Immature natural killer cell (primary cell): Measurements from ENCODE around the gene MBNL2. TPM values are rescaled to one million over a fixed set of nuclear protein-coding genes. Genes with fewer than 3 reads are reported as not detected.

Experiments
- DNase-seq, 3 donors: peaks; one replicate each; pipeline ENCODE4 v3.0.0; 2022; ENCODE audit warnings: mixed read lengths in 1 of 3
- H3K27ac Mint-ChIP-seq, 6 donors: one replicate each; pipeline ENCODE4 v1.8.0; 2020; ENCODE audit warnings: mixed read lengths in 6 of 6, mild to moderate bottlenecking in 5 of 6, inconsistent platforms in 4 of 6, moderate library complexity in 3 of 6
- H3K27me3 Mint-ChIP-seq, 3 donors: one replicate each; pipeline ENCODE4 v1.8.0; 2020 to 2021; ENCODE audit warnings: low read depth in 3 of 3, mild to moderate bottlenecking in 3 of 3, mixed read lengths in 3 of 3, moderate library complexity in 3 of 3, inconsistent platforms in 1 of 3
- H3K36me3 Mint-ChIP-seq, 3 donors: one replicate each; pipeline ENCODE4 v1.8.0; 2020; ENCODE audit warnings: mixed read lengths in 3 of 3, inconsistent platforms in 2 of 3, mild to moderate bottlenecking in 2 of 3
- H3K4me1 Mint-ChIP-seq, 2 donors: one replicate each; pipeline ENCODE4 v1.8.0; 2020; ENCODE audit warnings: inconsistent platforms in 2 of 2, mild to moderate bottlenecking in 2 of 2, mixed read lengths in 2 of 2, moderate library complexity in 1 of 2
- H3K4me3 Mint-ChIP-seq, 5 donors: one replicate each; pipeline ENCODE4 v1.8.0; 2020; ENCODE audit warnings: mild to moderate bottlenecking in 5 of 5, mixed read lengths in 5 of 5, inconsistent platforms in 3 of 5, moderate library complexity in 3 of 5
- H3K9me3 Mint-ChIP-seq, 6 donors: one replicate each; pipeline ENCODE4 v1.8.0; 2020; ENCODE audit warnings: mild to moderate bottlenecking in 6 of 6, mixed read lengths in 6 of 6, inconsistent platforms in 4 of 6, moderate library complexity in 3 of 6
- polyA plus RNA-seq, 3 donors: library from polyadenylated mRNA; unstranded; fragments of 300-500 nt; fragmentation: Illumina TruSeq; gene quantifications; one replicate each; pipeline ENCODE4 v1.2.3, GENCODE V29; 2021

Gene MBNL2
- polyA plus RNA-seq, 3 donors from 2014 or later: 11.7 to 19.4 (median 18.6) TPM

- DNase-seq: no peak
- H3K36me3 Mint-ChIP-seq: peaks cover 6 to 25% (median 18%) of the 10 kb centered on the region in 3 donors
- peaks cover 0 to 4% (median 0%) of the 10 kb centered on the region in 3 donors for H3K27me3 Mint-ChIP-seq
- H3K9me3 Mint-ChIP-seq: no peaks in the 10 kb centered on the region
- peaks cover 22% of the 10 kb centered on the region in 2 donors for H3K4me1 Mint-ChIP-seq
- H3K4me3 Mint-ChIP-seq: no peak overlapping the region
- peak overlapping the region in 1 of 6 donors; percentile 8 for H3K27ac Mint-ChIP-seq
Measured at GRCh38 chr13:97385854-97386253, 163.7 kb downstream of the MBNL2 start.

GRCh38 chr13:97386801-97387484 lies 164.8 kb downstream of the MBNL2 start:
- H3K9me3 Mint-ChIP-seq: no peaks in the 10 kb centered on the region
- H3K27me3 Mint-ChIP-seq: peaks cover 0 to 4% (median 0%) of the 10 kb centered on the region in 3 donors
- peak; percentile 13 to 39 (median 20) for DNase-seq
- H3K4me3 Mint-ChIP-seq: peak overlapping the region in 3 of 5 donors; percentile 19 to 44 (median 22)
- peak overlapping the region in 5 of 6 donors; percentile 11 to 77 (median 49) for H3K27ac Mint-ChIP-seq
- peaks cover 11 to 20% (median 12%) of the 10 kb centered on the region in 3 donors for H3K36me3 Mint-ChIP-seq
- H3K4me1 Mint-ChIP-seq: peaks cover 22% of the 10 kb centered on the region in 2 donors

GRCh38 chr13:97387485-97387839 lies 165.3 kb downstream of the MBNL2 start:
- H3K9me3 Mint-ChIP-seq: no peaks in the 10 kb centered on the region
- H3K36me3 Mint-ChIP-seq: peaks cover 7 to 15% (median 12%) of the 10 kb centered on the region in 3 donors
- no peak for DNase-seq
- peaks cover 0 to 4% (median 0%) of the 10 kb centered on the region in 3 donors for H3K27me3 Mint-ChIP-seq
- H3K4me3 Mint-ChIP-seq: peak overlapping the region in 1 of 5 donors; percentile 15
- H3K4me1 Mint-ChIP-seq: peaks cover 22% of the 10 kb centered on the region in 2 donors
- peak overlapping the region in 3 of 6 donors; percentile 11 to 58 (median 49) for H3K27ac Mint-ChIP-seq

GRCh38 chr13:97387890-97388289 lies 165.8 kb downstream of the MBNL2 start:
- Mint-ChIP-seq H3K27me3 (peaks cover 0 to 2% (median 0%) of the 10 kb centered on the region in 3 donors), H3K27ac (peak overlapping the region in 2 of 6 donors; percentile 46 to 58), H3K4me3 (no peak overlapping the region), H3K9me3 (no peaks in the 10 kb centered on the region), H3K36me3 (peaks cover 3 to 10% (median 9%) of the 10 kb centered on the region in 3 donors), H3K4me1 (peaks cover 22% of the 10 kb centered on the region in 2 donors)
- no peak for DNase-seq

GRCh38 chr13:97388373-97388772 lies 166.2 kb downstream of the MBNL2 start:
- H3K9me3 Mint-ChIP-seq: no peaks in the 10 kb centered on the region
- peaks cover 22% of the 10 kb centered on the region in 2 donors for H3K4me1 Mint-ChIP-seq
- H3K27me3 Mint-ChIP-seq: peaks cover 0 to 1% (median 0%) of the 10 kb centered on the region in 3 donors
- H3K36me3 Mint-ChIP-seq: peaks cover 0 to 10% (median 6%) of the 10 kb centered on the region in 3 donors
- DNase-seq: no peak
- H3K27ac Mint-ChIP-seq: peak overlapping the region in 2 of 6 donors; percentile 36 to 86
- no peak overlapping the region for H3K4me3 Mint-ChIP-seq

GRCh38 chr13:97390941-97391600 lies 168.9 kb downstream of the MBNL2 start:
- Mint-ChIP-seq H3K27ac (peak overlapping the region in 1 of 6 donors; percentile 40), H3K9me3 (no peaks in the 10 kb centered on the region), H3K27me3 (peaks cover 0 to 3% (median 1%) of the 10 kb centered on the region in 3 donors), H3K36me3 (peaks cover 5 to 10% (median 6%) of the 10 kb centered on the region in 3 donors), H3K4me1 (peaks cover 19 to 20% of the 10 kb centered on the region in 2 donors), H3K4me3 (no peak overlapping the region)
- DNase-seq: no peak

- H3K27me3 Mint-ChIP-seq: peaks cover 0 to 3% (median 1%) of the 10 kb centered on the region in 3 donors
- no peak overlapping the region for H3K27ac Mint-ChIP-seq
- no peaks in the 10 kb centered on the region for H3K9me3 Mint-ChIP-seq
- DNase-seq: no peak
- H3K4me1 Mint-ChIP-seq: peaks cover 9 to 10% of the 10 kb centered on the region in 2 donors
- peaks cover 3 to 10% (median 5%) of the 10 kb centered on the region in 3 donors for H3K36me3 Mint-ChIP-seq
- H3K4me3 Mint-ChIP-seq: no peak overlapping the region
Measured at GRCh38 chr13:97392020-97392419, 169.9 kb downstream of the MBNL2 start.

- no peak overlapping the region for H3K4me3 Mint-ChIP-seq
Measured at GRCh38 chr13:97394542-97394941, 172.4 kb downstream of the MBNL2 start.

GRCh38 chr13:97395447-97396136 lies 173.5 kb downstream of the MBNL2 start:
- Mint-ChIP-seq H3K36me3 (peaks cover 3 to 10% (median 5%) of the 10 kb centered on the region in 3 donors), H3K4me3 (no peak overlapping the region), H3K9me3 (no peaks in the 10 kb centered on the region), H3K27me3 (peaks cover 0 to 3% (median 0%) of the 10 kb centered on the region in 3 donors), H3K4me1 (no peaks in the 10 kb centered on the region), H3K27ac (peak overlapping the region in 1 of 6 donors; percentile 0)
- DNase-seq: no peak

More at GRCh38 chr13:97394542-97394941, 172.4 kb downstream of the MBNL2 start:
- Mint-ChIP-seq H3K27ac (peak overlapping the region in 1 of 6 donors; percentile 25), H3K4me1 (no peaks in the 10 kb centered on the region), H3K27me3 (peaks cover 0 to 3% (median 0%) of the 10 kb centered on the region in 3 donors), H3K9me3 (no peaks in the 10 kb centered on the region), H3K36me3 (peaks cover 3 to 10% (median 5%) of the 10 kb centered on the region in 3 donors)
- DNase-seq: no peak

GRCh38 chr13:97397267-97397666 lies 175.1 kb downstream of the MBNL2 start:
- Mint-ChIP-seq H3K36me3 (peaks cover 3 to 10% (median 10%) of the 10 kb centered on the region in 3 donors), H3K9me3 (no peaks in the 10 kb centered on the region), H3K4me1 (no peaks in the 10 kb centered on the region), H3K27ac (no peak overlapping the region), H3K27me3 (peaks cover 0 to 3% (median 0%) of the 10 kb centered on the region in 3 donors), H3K4me3 (no peak overlapping the region)
- no peak for DNase-seq

GRCh38 chr13:97401421-97401820 lies 179.3 kb downstream of the MBNL2 start:
- H3K27me3 Mint-ChIP-seq: no peaks in the 10 kb centered on the region
- H3K9me3 Mint-ChIP-seq: no peaks in the 10 kb centered on the region
- no peak for DNase-seq
- H3K4me1 Mint-ChIP-seq: no peaks in the 10 kb centered on the region
- H3K27ac Mint-ChIP-seq: no peak overlapping the region
- peaks cover 0 to 7% (median 6%) of the 10 kb centered on the region in 3 donors for H3K36me3 Mint-ChIP-seq
- no peak overlapping the region for H3K4me3 Mint-ChIP-seq

- no peak for DNase-seq
- no peak overlapping the region for H3K27ac Mint-ChIP-seq
Measured at GRCh38 chr13:97403893-97404750, 182.0 kb downstream of the MBNL2 start.

GRCh38 chr13:97407540-97407939 lies 185.4 kb downstream of the MBNL2 start:
- DNase-seq: no peak
- Mint-ChIP-seq H3K36me3 (no peaks in the 10 kb centered on the region), H3K27ac (no peak overlapping the region), H3K9me3 (peaks cover 0 to 5% (median 0%) of the 10 kb centered on the region in 6 donors), H3K4me1 (no peaks in the 10 kb centered on the region), H3K4me3 (no peak overlapping the region), H3K27me3 (peaks cover 0 to 3% (median 1%) of the 10 kb centered on the region in 3 donors)

More at GRCh38 chr13:97403893-97404750, 182.0 kb downstream of the MBNL2 start:
- no peak overlapping the region for H3K4me3 Mint-ChIP-seq
- no peaks in the 10 kb centered on the region for H3K4me1 Mint-ChIP-seq
- peaks cover 0 to 2% (median 1%) of the 10 kb centered on the region in 3 donors for H3K27me3 Mint-ChIP-seq
- H3K36me3 Mint-ChIP-seq: peaks cover 0 to 7% (median 6%) of the 10 kb centered on the region in 3 donors
- peaks cover 0 to 5% (median 0%) of the 10 kb centered on the region in 6 donors for H3K9me3 Mint-ChIP-seq
